H1 (cell line): Measurements from ENCODE around the gene SHQ1. TPM values are rescaled to one million over a fixed set of nuclear protein-coding genes. Genes with fewer than 3 reads are reported as not detected.

ENCODE experiments used
- CTCF ChIA-PET: fragments of 300-600 bp; sonication (Branson Sonifier 250); formaldehyde crosslinking; loops from one replicate; lab custom pipeline; 2021; ENCODE audit not compliant: partially characterized antibody; lab: Charles Lee
- POLR2A ChIA-PET: fragments of 300-600 bp; sonication (Branson Sonifier 250); formaldehyde crosslinking; loops from one replicate; lab custom pipeline; 2021; ENCODE audit warnings: inconsistent platforms; ENCODE audit not compliant: partially characterized antibody; lab: Charles Lee
- DNase-seq, 2 experiments: peaks; one replicate each; pipeline versions ENCODE4 v3.0.0 to v3.0.0-alpha.2; 2010 to 2022; ENCODE audit warnings: low spot score in 2 of 2, low read depth in 1 of 2, mixed read lengths in 1 of 2
- FAIRE-seq: peaks from 2 replicates; lab custom pipeline; 2011; peaks lifted over from hg19 to GRCh38; lab: Jason Lieb, UNC
- H2AFZ ChIP-seq: 2 replicates; pipeline ENCODE4 v1.8.1; 2012; ENCODE audit warnings: low read length, inconsistent platforms
- H2AK5ac ChIP-seq: 2 replicates; pipeline ENCODE4 v1.6.1; 2013; ENCODE audit warnings: low read depth, low read length
- H2BK120ac ChIP-seq: replicated peaks from 2 replicates; pipeline ENCODE3; 2013; ENCODE audit warnings: low read depth, low read length, inconsistent platforms
- H2BK12ac ChIP-seq: 2 replicates; pipeline ENCODE4 v1.6.1; 2013; ENCODE audit warnings: low read depth, low read length
- H2BK15ac ChIP-seq: 2 replicates; pipeline ENCODE4 v1.6.1; 2013; ENCODE audit warnings: low read length
- H2BK20ac ChIP-seq: 2 replicates; pipeline ENCODE4 v1.6.1; 2013; ENCODE audit warnings: low read length
- H2BK5ac ChIP-seq: 2 replicates; pipeline ENCODE4 v1.6.1; 2013; ENCODE audit warnings: low read depth, low read length
- H3K14ac ChIP-seq: 2 replicates; pipeline ENCODE4 v1.6.1; 2013; ENCODE audit warnings: inconsistent platforms; ENCODE audit not compliant: insufficient read length
- H3K18ac ChIP-seq: 2 replicates; pipeline ENCODE4 v1.6.1; 2013; ENCODE audit warnings: low read length; ENCODE audit errors: extremely low read depth
- H3K23ac ChIP-seq: 2 replicates; pipeline ENCODE4 v1.6.1; 2013; ENCODE audit warnings: inconsistent platforms; ENCODE audit not compliant: insufficient read length
- H3K23me2 ChIP-seq: 2 replicates; pipeline ENCODE4 v1.6.1; 2013; ENCODE audit warnings: low read depth, low read length
- H3K27ac ChIP-seq: 2 replicates; pipeline ENCODE4 v1.6.1; 2011; ENCODE audit warnings: low read depth, low read length, inconsistent platforms
- H3K27me3 ChIP-seq, 4 experiments: replicated peaks in 1 of 4; 1 replicate in 1 of 4; 2 replicates in 3 of 4; pipeline versions ENCODE4 v1.6.1 to v1.8.1; 2011 to 2013; ENCODE audit warnings: low read length in 3 of 4, mild to moderate bottlenecking in 3 of 4, inconsistent platforms in 2 of 4, mixed read lengths in 2 of 4, moderate library complexity in 1 of 4; ENCODE audit not compliant: control insufficient read depth in 3 of 4, insufficient read depth in 3 of 4; ENCODE audit errors: extremely low read depth in 1 of 4
- H3K36me3 ChIP-seq, 4 experiments: 2 replicates each; pipeline versions ENCODE4 v1.6.1 to v1.8.1; 2011 to 2013; ENCODE audit warnings: mild to moderate bottlenecking in 4 of 4, low read length in 3 of 4, moderate library complexity in 2 of 4, control low read depth in 1 of 4, inconsistent platforms in 1 of 4; ENCODE audit not compliant: insufficient read depth in 4 of 4, control insufficient read depth in 2 of 4
- H3K4ac ChIP-seq: replicated peaks from 2 replicates; pipeline ENCODE3; 2013; ENCODE audit warnings: low read length, low read depth, mixed read lengths, inconsistent platforms; ENCODE audit not compliant: insufficient read length
- H3K4me1 ChIP-seq, 4 experiments: replicated peaks in 1 of 4; 1 replicate in 1 of 4; 2 replicates in 3 of 4; pipeline versions ENCODE4 v1.6.1 to v1.8.1; 2011 to 2013; ENCODE audit warnings: low read length in 3 of 4, inconsistent platforms in 2 of 4, mixed read lengths in 1 of 4; ENCODE audit not compliant: insufficient read depth in 4 of 4, control insufficient read depth in 3 of 4
- H3K4me2 ChIP-seq, 2 experiments: 2 replicates each; pipeline versions ENCODE4 v1.6.1 to v1.8.1; 2011 to 2013; ENCODE audit warnings: low read depth in 2 of 2, low read length in 2 of 2, control low read depth in 1 of 2, inconsistent platforms in 1 of 2, mild to moderate bottlenecking in 1 of 2; ENCODE audit not compliant: insufficient read depth in 1 of 2
- H3K4me3 ChIP-seq, 4 experiments: fragments of 200-600, 300-600 bp in 1 of 4; sonication (generic), shearing (Covaris generic), sonication (Bioruptor Twin) in 1 of 4; 2 replicates each; pipeline versions ENCODE4 v1.5.1 to v1.8.1; 2011 to 2016; ENCODE audit warnings: low read length in 4 of 4, low read depth in 3 of 4, control low read depth in 2 of 4, inconsistent platforms in 2 of 4, mild to moderate bottlenecking in 2 of 4, mixed read lengths in 1 of 4, moderate library complexity in 1 of 4; ENCODE audit not compliant: insufficient read depth in 2 of 4; ENCODE audit errors: extremely low read depth in 1 of 4
- H3K56ac ChIP-seq: replicated peaks from 2 replicates; pipeline ENCODE3; 2013; ENCODE audit warnings: low read depth, mild to moderate bottlenecking, mixed read lengths, low read length, inconsistent platforms; ENCODE audit not compliant: insufficient read length
- H3K79me1 ChIP-seq: 2 replicates; pipeline ENCODE4 v1.6.1; 2013; ENCODE audit warnings: low read depth, low read length, control low read depth
- H3K79me2 ChIP-seq, 2 experiments: 2 replicates each; pipeline versions ENCODE4 v1.6.1 to v1.8.1; 2012 to 2013; ENCODE audit warnings: low read length in 2 of 2, mild to moderate bottlenecking in 2 of 2, inconsistent platforms in 1 of 2; ENCODE audit not compliant: insufficient read depth in 2 of 2, control insufficient read depth in 1 of 2
- H3K9ac ChIP-seq, 4 experiments: replicated peaks in 1 of 4; 1 replicate in 1 of 4; 2 replicates in 3 of 4; pipeline versions ENCODE4 v1.6.1 to v1.8.1; 2011 to 2013; ENCODE audit warnings: low read depth in 3 of 4, low read length in 3 of 4, control low read depth in 2 of 4, mild to moderate bottlenecking in 2 of 4, moderate library complexity in 2 of 4, inconsistent platforms in 1 of 4; ENCODE audit errors: extremely low read depth in 1 of 4
- H3K9me3 ChIP-seq, 2 experiments: 2 replicates each; pipeline versions ENCODE4 v1.6.1 to v1.8.1; 2012 to 2013; ENCODE audit warnings: mild to moderate bottlenecking in 2 of 2, moderate library complexity in 2 of 2, control low read depth in 1 of 2, inconsistent platforms in 1 of 2, low read depth in 1 of 2, low read length in 1 of 2, mixed read lengths in 1 of 2; ENCODE audit not compliant: insufficient read depth in 2 of 2
- H4K20me1 ChIP-seq, 2 experiments: replicated peaks in 1 of 2; 2 replicates each; pipeline versions ENCODE3 to v1.8.1; 2011 to 2013; ENCODE audit warnings: inconsistent platforms in 2 of 2, low read length in 2 of 2, mild to moderate bottlenecking in 1 of 2; ENCODE audit not compliant: insufficient read depth in 2 of 2, control insufficient read depth in 1 of 2
- H4K5ac ChIP-seq: 2 replicates; pipeline ENCODE4 v1.6.1; 2013; ENCODE audit warnings: low read length, low read depth, mixed read lengths, inconsistent platforms; ENCODE audit not compliant: insufficient read length
- H4K8ac ChIP-seq: 2 replicates; pipeline ENCODE4 v1.8.0; 2013; ENCODE audit warnings: mild to moderate bottlenecking, moderate library complexity, low read length, inconsistent platforms; ENCODE audit not compliant: insufficient read depth; ENCODE audit errors: extremely low read depth
- H4K91ac ChIP-seq: replicated peaks from 2 replicates; pipeline ENCODE3; 2013; ENCODE audit warnings: low read length, mixed read lengths, inconsistent platforms; ENCODE audit not compliant: insufficient read length
- BRCA1 ChIP-seq: IDR thresholded peaks from 2 replicates; pipeline ENCODE4 v1.6.1; 2012; ENCODE audit warnings: low read depth, low read length, improper control_type of control experiment
- CBX5 ChIP-seq: fragments of 300-800, 300-1000 bp; sonication (generic); IDR thresholded peaks from 2 replicates; pipeline ENCODE4 v1.7.1; 2016; ENCODE audit warnings: antibody characterized with exemption, low read length, low read depth
- CREB1 ChIP-seq: IDR thresholded peaks from 2 replicates; pipeline ENCODE4 v1.6.1; 2012; ENCODE audit warnings: inconsistent platforms
- EP300 ChIP-seq, 2 experiments: IDR thresholded peaks; 1 replicate in 1 of 2; 2 replicates in 1 of 2; pipeline ENCODE4 v1.6.1; 2011 to 2012; ENCODE audit warnings: low read depth in 2 of 2, low read length in 2 of 2, mild to moderate bottlenecking in 2 of 2, borderline replicate concordance in 1 of 2, inconsistent platforms in 1 of 2, moderate library complexity in 1 of 2
- JUN ChIP-seq: IDR thresholded peaks from 2 replicates; pipeline ENCODE4 v1.6.1; 2011; ENCODE audit warnings: low read depth, mild to moderate bottlenecking, improper control_type of control experiment, low read length
- POLR2A ChIP-seq, 2 experiments: IDR thresholded peaks; 1 replicate in 1 of 2; 2 replicates in 1 of 2; pipeline ENCODE4 v1.6.1; 2011; ENCODE audit warnings: low read depth in 2 of 2, low read length in 2 of 2, mild to moderate bottlenecking in 2 of 2; ENCODE audit errors: control extremely low read depth in 1 of 2
- SIX5 ChIP-seq: IDR thresholded peaks from 2 replicates; pipeline ENCODE4 v1.6.1; 2011; ENCODE audit warnings: mild to moderate bottlenecking, low read depth, low read length
- SUZ12 ChIP-seq: fragments of 200-600 bp; sonication (generic); IDR thresholded peaks from 2 replicates; pipeline ENCODE4 v1.6.1; 2012; ENCODE audit warnings: mild to moderate bottlenecking, inconsistent platforms, low read length, moderate library complexity, mixed read lengths
- WGBS, 2 experiments: shearing (Covaris generic) in 1 of 2; methylation state at CpG; one replicate each; pipeline versions ENCODE4 v1.1.6 to v1.1.7; 2013 to 2015; ENCODE audit warnings: low lambda C conversion rate in 2 of 2, mixed read lengths in 2 of 2, inconsistent platforms in 1 of 2, low coverage in 1 of 2, missing lambda C conversion rate in 1 of 2; ENCODE audit not compliant: insufficient replicate concordance in 2 of 2, insufficient coverage in 1 of 2, insufficient read length in 1 of 2; ENCODE audit errors: extremely low coverage in 1 of 2, missing lambda C conversion rate in 1 of 2; 5-methylcytosine and 5-hydroxymethylcytosine counted together
- polyA plus RNA-seq, 7 experiments: library from polyadenylated mRNA; depleted of rRNA in 3 of 7; stranded (reverse) in 5 of 7; unstranded in 2 of 7; fragments of >200 nt in 5 of 7; fragments of 200-250 nt in 2 of 7; gene quantifications; 1 replicate in 5 of 7; 2 replicates in 1 of 7; 4 replicates in 1 of 7; pipeline versions ENCODE4 v1.2.1 to v1.2.3, GENCODE V29; 2011 to 2013; ENCODE audit warnings: missing spikeins in 2 of 7, mixed read lengths in 2 of 7
- total RNA-seq: library from RNA; stranded (reverse); fragmentation: NEBNext Ultra II Directional; extraction: Animal tissue kit (Norgen Biotek cat#: 25700); gene quantifications from 2 replicates; pipeline ENCODE4 v1.2.1, GENCODE V29; 2021

SHQ1 gene
- total and polyA plus RNA-seq, 2 of the 8 experiments (the other 6 are each of a cell fraction or from before 2014, with no cell fraction given): 10.7 to 34.4 TPM

- Histone ChIP-seq H2BK20ac (no peak overlapping the region), H3K79me2 (no peaks in the 10 kb centered on the region), H3K18ac (peak overlapping the region; percentile 2; the same call in 1 of the 2 replicates), H3K27ac (no peak overlapping the region), H4K5ac (no peak overlapping the region), H3K23me2 (peaks cover 7% of the 10 kb centered on the region; the same call in 1 of the 2 replicates), H3K9me3 (peaks cover 2% of the 10 kb centered on the region in 2 experiments; a peak in 1 of 4 replicates), H3K79me1 (no peaks in the 10 kb centered on the region), H3K4ac (no peak overlapping the region), H2BK12ac (peak overlapping the region; percentile 75; the same call in 1 of the 2 replicates), H3K56ac (no peak overlapping the region), H3K23ac (no peak overlapping the region), H2BK15ac (peak overlapping the region; percentile 40; the same call in 1 of the 2 replicates), H3K4me1 (peaks cover 5 to 13% (median 5%) of the 10 kb centered on the region in 4 experiments), H2AFZ (no peak overlapping the region; the same call in 1 of the 2 replicates), H4K8ac (no peak overlapping the region), H3K4me2 (peak overlapping the region; percentile 82 to 84), H3K9ac (peak overlapping the region in 1 of 4 experiments; percentile 37; a peak in 1 of 7 replicates), H3K27me3 (peaks cover 0 to 14% (median 13%) of the 10 kb centered on the region in 4 experiments; a peak in 5 of 7 replicates), H4K91ac (no peak overlapping the region), H2AK5ac (no peak overlapping the region), H3K14ac (no peak overlapping the region), H4K20me1 (no peaks in the 10 kb centered on the region), H3K4me3 (peak overlapping the region in 3 of 4 experiments; percentile 29 to 60 (median 43); a peak in 2 of 8 replicates), H2BK120ac (no peak overlapping the region), H3K36me3 (no peaks in the 10 kb centered on the region), H2BK5ac (no peak overlapping the region)
- POLR2A ChIA-PET: interaction anchor here (1.4 to 2.4 kb wide), 2 partner anchors 15 to 30 kb away, joined by 4 to 9 read pairs; no protein-coding TSS in a partner anchor
- TF ChIP-seq BRCA1 (no peak), POLR2A (IDR thresholded peaks at IDR 0.05; ENCODE audit: control extremely low read depth in 1 of 2, low read depth in 2 of 2, low read length in 2 of 2) (no peak), EP300 (IDR thresholded peaks at IDR 0.05; ENCODE audit: borderline replicate concordance in 1 of 2, low read depth in 2 of 2, low read length in 2 of 2) (no peak), CREB1 (no peak), SUZ12 (no peak), SIX5 (no peak), CBX5 (no peak), JUN (no peak)
- CTCF ChIA-PET: interaction anchor here (0.6 to 2.2 kb wide), 8 partner anchors 10 to 363 kb away, joined by 3 to 9 read pairs (median 4); no protein-coding TSS in a partner anchor
- DNase-seq: no peak
- WGBS, 2 experiments: 81% methylated on average over 6 of the region's 6 CpGs; no CpG with 5 or more reads in 1 of the 2 experiments
- FAIRE-seq: no peak
These were observed 108.4 kb downstream of the SHQ1 start for GRCh38 chr3:72739531-72740466.
